Measurements from ENCODE around the gene KIRREL3.

DNA sequence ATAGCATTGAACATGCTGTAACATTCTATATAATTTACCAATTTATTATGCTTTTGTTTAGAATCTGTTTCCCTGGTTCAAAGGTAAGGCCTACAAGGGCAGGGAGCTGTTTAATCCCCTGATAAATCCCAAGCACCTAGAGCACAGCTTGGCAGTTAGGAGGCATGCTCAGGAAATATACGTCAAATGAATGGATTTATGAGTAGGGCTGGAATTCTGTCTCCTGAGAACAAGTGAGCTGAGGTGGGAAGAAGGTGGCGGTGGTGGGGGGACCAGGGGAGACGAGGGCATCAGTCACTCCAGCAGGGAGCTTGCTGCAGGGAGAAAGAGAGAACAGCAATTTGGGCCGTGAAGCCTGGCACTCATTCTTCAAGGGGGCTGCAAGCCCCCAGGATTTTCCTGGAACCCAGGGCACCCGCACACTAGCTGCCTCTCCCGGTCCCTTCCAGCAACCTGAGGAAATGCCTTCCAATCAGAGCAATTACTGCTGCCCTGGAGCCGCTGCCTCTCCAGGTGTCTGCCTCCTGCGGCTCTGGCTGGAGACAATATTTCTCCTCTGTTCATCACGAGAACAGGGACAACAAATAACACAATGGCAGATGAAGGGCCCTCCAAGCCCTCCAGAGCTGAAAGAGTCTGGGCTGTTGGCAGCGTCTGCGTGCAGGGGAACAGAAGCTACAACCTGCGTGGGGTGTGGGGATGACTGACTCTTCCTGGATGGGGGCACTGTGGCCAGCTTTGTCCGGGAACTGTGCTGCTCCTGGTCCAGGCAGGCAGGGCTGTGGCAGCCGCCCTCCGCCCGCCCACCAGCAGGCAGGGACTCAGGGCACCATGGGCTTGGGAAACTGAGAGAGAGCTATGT is 411.7 kb downstream of the KIRREL3 start:
- TF ChIP-seq, protein P1, sequence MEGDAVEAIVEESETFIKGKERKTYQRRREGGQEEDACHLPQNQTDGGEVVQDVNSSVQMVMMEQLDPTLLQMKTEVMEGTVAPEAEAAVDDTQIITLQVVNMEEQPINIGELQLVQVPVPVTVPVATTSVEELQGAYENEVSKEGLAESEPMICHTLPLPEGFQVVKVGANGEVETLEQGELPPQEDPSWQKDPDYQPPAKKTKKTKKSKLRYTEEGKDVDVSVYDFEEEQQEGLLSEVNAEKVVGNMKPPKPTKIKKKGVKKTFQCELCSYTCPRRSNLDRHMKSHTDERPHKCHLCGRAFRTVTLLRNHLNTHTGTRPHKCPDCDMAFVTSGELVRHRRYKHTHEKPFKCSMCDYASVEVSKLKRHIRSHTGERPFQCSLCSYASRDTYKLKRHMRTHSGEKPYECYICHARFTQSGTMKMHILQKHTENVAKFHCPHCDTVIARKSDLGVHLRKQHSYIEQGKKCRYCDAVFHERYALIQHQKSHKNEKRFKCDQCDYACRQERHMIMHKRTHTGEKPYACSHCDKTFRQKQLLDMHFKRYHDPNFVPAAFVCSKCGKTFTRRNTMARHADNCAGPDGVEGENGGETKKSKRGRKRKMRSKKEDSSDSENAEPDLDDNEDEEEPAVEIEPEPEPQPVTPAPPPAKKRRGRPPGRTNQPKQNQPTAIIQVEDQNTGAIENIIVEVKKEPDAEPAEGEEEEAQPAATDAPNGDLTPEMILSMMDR (IDR thresholded peaks at IDR 0.05): no peak
- no peak for TF ChIP-seq POLR2A (IDR thresholded peaks at IDR 0.05)

Data from esophagus squamous epithelium (tissue), 4 donors.